GM18870 (cell line): ENCODE results near the gene CTNNBL1.
"Not testable (repeated sequence)": the region's sequence is repeated elsewhere in the genome, so short reads cannot be mapped to it uniquely, and the experiment has no call there.

Experiments used
- ATAC-seq: cut with Tn5 transposase; IDR thresholded peaks from one replicate; pipeline ENCODE4 v1.9.1; 2021; ENCODE audit warnings: moderate library complexity; ENCODE audit not compliant: unreplicated experiment

Gene CTNNBL1

DNA sequence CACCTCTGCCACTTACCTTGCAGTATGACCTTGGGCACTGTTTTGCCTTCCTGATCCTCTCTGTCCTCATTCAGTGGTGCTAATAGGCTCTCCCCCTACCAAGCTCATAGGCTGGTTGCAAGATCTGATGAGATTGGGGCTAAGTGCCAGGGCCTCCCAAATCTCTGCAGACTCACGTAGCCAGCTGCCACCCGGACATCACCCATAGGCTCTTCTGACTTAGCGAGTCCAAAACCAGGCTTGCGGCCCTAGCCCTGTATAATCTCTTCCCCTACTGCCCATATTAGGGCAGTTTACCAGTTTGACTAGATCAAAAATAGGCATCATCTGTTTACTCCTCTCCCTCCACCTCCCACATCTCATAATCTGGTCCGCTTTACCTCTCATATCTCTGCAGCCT is 154.9 kb downstream of the CTNNBL1 start:
- no peak for ATAC-seq

DNA sequence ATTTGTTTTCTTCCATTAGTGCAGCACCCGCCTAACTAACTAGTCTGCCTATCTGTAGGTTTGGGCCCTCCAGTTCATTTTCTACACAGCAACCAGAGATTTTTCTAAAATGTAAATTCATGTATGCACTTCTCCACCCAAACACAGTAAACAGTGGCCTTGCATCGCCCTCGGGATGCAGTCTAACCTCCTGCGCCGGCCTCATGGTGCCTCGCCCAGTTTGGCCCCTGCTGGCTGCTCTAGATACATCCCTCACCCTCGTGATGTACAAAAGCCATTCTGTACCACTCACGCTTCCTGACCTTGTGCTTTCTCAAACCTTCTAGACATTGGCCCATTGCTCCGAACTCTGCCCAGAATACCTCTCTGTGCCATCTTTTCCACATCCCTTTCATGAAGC is 155.3 kb downstream of the CTNNBL1 start:
- no peak for ATAC-seq

DNA sequence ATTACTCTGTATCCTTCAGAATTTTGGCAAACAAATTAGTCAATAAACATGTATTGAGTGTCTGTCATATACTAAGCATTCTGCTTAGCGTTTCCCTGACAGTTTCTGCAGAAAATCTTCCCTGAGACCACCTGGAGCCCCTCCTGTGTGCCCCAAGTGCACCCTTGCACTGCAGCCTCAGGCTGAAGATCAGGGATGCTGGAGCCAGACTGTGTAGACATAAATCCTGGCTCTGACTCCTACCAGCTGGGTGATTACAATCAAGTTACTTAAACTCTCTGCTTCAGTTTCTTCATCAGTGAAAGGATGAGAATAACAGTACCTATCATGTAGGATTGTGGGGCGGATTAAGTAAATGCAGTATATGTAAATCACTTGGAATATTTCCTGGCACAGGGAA is 155.7 kb downstream of the CTNNBL1 start:
- no peak for ATAC-seq

DNA sequence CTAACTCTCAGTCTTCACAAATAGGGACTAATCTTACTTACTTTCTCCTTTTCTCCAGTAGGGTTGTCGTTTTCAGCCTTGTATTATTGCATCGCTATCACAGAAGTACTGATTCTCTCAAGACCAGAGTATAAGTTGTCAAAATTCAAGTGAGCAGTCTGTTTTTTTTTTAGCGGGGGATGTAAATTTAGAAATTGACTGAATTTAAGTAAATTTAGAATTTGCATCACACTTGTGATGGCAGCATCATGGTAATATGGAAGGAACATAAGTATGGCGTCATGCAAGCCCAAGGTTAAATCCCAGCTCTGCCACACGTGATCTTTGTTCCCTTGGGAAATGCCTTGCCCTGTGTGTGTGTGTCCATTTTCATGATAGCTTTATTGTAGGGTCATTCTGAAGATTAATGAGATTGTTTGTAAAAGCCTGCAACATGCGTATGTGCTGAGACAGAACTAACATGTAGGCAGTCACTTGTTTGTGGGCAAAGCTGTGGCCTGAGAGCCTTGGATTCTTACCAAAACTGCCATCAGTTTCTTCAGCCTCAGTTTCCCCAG is 156.3 kb downstream of the CTNNBL1 start:
- ATAC-seq, result no peak

DNA sequence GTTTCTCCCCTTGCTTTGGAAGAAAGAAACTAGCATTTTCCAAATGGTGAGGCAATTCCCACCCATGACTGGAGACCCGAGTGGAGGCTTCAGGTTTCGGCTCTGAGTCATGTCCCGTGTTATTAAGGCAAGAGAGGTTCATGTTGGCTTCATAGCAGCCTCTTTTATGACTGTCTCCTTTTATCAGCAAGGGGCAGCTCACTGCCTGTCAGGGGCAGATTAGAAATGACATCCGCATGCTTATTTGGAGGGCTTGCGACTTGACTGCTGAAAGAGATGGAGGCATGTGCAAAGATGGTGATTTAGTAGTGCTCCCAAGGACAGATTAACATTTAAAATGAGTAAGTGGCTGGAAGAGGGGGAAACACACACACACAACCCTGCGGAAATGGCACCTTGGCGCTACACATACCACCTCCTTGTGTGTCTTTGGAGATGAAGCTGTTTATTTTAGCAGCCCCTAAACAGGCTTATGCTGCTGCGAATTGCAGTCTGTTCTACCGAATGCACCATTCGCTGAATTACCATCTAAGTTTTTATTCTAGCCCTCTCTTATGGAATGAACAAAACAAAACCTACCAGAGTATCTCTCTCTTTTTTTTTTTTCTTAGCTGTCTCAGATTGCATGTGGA is 157.0 kb downstream of the CTNNBL1 start:
- no peak for ATAC-seq

DNA sequence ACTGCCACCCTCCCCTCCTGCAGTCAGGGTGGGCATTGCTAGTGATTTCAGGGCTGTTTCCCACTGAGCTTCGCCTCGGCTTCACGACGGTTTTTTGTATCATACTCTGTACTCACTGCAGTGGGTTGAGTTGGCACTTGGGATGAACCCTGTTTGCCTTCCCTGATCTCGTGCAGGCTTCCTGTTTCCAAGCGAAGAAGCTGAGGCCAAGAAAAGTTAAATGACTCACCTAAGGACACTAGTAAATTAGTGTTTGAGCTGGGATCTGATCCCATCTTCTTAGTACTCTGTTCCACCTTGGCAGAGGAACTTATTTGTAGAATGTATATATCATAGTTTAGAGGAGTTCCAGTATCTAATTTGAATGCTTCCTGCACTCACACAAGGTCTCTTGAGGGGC is 158.8 kb downstream of the CTNNBL1 start:
- ATAC-seq, result no peak

DNA sequence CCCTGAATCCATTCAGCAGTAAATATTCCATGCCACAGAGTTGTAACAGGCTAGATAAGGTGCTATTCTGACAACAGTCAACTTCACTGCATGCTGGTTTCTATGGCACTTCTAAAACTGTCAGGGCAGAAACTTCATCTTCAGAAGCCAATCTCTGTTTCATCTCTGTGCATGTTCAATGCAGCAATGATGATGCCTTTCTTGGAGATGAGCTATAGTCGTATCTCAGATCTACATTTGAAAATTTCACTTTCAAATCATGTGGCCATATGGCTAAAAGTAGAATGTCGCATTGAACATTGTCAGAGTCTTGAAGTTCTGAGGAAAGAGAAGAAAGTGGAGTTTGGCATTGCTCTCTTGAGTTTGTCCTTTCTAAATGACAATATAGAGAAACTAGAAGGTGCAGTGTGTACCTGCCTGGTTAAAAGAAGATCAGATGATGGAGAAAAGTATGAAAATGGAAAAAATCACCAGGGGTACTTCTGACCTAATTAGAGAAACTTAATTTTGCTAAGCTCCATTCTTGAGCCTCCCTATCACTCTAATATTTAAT is 160.1 kb downstream of the CTNNBL1 start:
- ATAC-seq, result peak; percentile 72

DNA sequence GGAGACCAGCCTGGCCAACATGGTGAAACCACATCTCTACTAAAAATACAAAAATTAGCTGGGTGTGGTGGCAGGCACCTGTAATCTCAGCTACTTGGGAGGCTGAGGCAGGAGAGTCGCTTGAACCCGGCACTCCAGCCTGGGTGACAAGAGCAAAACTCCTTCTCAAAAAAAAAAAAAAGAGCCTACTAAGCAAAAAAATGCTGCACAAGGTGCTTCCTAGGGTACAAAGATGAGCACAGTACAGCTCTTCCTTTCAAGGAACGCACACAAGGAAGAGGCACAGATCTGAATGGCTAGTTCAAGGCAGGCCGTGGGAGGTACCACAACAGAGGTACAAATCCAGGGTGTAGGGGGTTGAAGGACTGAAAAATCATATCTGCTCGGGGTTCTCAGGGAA is 162.2 kb downstream of the CTNNBL1 start:
- not testable (repeated sequence) for ATAC-seq

DNA sequence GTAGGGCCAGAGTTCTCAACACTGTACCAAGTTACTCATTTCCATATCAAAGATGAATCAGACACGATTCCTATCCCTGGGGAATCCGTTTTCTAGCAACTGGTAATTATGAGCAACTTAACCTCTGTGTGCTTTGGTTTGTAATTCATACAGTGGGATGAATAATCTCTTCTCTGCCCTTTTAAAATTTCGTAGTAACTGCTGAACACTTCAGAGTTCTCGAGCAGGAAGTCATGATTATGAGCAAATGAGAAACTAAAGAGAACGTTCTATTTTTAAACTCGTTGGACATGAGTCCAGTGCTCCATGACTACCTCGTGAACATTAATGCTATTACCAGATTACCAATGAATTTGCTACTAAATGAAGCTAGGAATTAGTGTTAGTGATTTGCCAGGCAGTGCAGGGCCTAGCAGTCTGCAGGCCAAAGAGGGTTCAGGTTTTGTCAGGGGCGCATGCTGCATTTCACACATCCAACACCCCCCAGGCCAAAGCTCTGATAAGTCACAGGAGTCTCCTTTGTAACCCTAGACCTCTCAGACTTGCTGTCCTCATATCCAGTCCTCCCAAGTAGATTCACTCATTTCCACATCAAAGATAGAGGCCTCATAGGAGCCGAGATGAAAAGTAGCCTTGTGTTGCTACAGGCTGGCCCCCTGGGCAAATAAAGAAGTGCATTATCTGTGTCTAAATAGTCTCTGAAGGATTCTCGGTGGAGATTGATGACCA is 163.3 kb downstream of the CTNNBL1 start:
- ATAC-seq, result no peak

DNA sequence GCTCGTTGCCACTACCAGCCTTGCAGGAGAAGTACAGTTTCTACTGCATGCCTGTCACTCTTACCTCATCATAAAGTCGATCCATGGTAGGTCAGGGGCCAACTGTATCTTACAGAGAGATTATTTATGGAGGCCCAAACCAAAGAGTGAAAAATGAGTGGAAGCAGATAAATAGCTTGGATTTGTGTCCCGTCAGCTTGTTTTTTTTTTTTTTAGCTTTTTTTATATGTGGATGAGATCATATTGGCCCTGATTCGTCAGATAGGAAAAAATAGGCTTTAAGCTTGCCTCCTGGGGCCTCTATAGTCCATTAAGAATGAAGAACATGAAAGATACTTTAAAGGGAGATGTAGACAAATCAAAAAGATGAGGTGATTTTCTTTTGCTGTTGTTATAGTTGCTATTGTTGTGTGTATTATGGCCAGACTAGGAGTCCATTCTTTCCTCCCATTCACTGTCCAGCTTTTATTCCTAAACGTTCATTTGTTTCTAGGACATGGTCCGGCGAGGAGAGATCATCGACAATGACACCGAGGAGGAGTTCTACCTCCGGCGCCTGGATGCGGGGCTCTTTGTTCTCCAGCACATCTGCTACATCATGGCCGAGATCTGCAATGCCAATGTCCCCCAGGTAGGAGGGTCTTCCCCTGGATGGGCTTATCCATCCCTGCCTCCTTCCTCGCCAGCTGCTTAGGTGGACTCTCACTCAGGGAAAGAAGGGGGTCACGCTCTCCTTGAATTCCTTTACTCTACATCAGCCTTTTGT is 165.8 kb downstream of the CTNNBL1 start:
- ATAC-seq, result no peak

DNA sequence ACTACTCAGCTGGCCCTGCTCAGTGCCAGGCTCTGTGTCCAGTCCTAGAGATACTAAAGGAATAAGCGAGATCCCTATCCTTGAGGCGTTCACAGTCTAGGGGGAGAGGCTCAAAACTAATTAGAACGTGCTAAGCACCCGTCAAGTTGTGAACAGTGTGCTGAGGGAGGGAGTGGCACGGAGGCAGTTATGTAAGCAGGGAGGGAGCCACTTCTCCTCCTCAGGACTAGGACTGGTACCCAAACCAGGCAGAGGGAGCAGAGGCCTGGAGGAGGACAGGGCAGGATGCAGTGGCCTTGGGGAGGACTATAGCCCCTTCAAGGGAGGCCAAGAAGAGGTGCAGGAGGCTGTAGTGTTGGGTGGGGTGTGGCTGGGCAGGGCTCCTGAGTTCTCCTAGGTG is 169.5 kb downstream of the CTNNBL1 start:
- no peak for ATAC-seq

DNA sequence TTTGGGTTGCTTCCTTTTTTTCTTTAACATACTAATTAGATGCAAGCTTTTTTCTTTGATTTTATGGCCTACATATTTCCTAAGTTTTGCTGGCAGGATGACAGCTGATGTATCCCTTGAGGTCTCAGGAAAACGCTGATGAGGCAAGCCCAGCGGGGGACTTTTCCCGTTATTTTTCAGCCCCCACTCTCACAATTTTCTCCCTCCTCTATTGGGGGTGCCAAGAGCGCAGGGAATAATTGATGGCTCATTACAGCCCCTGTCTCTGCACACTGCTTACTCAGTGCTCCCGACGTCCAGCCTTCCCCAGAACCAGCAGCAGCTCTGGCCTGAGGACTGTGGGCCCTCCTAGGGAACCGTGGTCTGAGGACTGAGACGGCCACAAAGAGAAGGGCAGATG is 170.5 kb downstream of the CTNNBL1 start:
- ATAC-seq, result no peak

DNA sequence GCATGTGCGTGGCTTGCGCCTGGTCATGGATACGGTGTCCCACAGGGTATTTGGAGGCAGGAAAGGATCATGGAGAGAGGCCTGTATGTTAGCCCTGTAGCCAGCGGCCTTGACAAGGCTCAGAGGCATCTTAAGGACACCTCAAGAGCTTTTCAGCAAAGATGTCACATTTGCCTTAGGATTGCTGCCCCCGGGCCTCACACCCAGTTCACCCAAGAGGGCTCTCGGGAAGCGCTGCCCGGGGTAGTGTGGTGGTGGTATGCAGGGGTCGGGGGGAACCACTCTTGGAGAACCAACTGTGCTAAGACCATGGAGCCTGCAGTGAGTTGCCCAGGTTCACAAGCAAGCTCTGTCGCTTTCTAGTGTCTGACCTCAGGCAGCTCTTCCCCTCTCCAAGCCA is 172.2 kb downstream of the CTNNBL1 start:
- no peak for ATAC-seq

DNA sequence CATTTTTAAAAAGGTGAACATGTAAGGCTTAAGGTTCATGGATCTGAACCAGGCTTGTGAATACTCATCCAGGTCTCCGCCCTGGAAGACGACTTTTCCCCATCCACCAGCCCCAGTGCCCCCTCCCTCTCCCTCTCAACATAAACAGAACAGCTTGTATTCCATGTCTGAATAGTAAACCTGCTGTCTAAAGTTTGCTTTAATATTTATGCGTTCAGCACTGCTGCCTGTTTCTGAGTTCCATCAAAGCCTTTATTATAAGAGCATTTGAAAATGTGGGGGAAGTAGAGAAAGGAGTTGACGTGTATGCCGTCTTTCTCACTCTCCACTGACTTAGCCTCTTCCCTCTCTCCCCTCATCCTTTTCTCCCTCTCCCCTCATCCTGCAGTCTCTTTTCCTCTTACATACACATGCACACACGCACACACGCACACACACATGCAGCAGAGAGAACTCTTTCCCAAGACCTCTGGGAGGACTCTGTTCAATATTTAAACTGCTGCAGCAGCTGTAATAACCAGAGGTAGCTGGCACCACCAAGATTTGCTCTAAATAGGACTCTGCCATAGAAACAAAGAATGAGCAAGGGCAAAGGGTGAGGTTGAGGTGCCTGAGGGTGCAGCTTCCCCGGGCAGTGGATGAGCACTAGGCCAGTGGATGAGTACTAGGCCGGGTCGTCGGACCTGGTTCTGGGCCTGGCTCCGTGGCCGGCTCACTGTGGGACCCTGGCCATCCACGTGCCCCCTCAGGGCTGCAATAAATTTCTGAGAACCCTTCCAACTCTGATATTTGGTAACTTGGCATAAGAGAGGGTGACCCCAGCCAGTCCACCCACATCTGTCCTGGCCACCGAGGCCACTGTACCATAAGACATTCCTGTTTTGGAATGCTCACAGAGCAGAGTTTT is 173.7 kb downstream of the CTNNBL1 start:
- no peak for ATAC-seq

DNA sequence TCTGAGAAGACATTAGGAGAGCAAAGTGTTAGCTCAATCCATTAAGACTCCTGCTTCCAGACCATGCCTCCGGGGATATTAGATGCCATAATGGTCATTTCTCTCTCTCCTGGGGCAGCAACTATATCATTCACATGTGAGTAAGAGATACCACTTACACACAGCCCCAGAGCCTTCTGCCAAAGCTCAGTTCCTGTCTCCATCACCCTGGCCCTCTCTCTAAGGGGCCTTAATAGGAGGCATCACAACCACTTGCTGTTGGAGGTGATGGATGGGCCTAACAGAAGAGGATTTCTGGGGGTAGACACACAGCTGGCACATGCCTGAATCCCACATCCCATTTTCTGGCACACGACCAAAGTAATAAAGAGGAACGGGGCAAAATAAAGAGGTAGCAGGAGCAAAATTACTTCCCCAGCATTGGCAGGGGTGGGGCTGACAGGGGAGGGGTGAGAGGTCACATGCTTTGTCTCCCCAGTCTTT is 175.1 kb downstream of the CTNNBL1 start:
- no peak for ATAC-seq

DNA sequence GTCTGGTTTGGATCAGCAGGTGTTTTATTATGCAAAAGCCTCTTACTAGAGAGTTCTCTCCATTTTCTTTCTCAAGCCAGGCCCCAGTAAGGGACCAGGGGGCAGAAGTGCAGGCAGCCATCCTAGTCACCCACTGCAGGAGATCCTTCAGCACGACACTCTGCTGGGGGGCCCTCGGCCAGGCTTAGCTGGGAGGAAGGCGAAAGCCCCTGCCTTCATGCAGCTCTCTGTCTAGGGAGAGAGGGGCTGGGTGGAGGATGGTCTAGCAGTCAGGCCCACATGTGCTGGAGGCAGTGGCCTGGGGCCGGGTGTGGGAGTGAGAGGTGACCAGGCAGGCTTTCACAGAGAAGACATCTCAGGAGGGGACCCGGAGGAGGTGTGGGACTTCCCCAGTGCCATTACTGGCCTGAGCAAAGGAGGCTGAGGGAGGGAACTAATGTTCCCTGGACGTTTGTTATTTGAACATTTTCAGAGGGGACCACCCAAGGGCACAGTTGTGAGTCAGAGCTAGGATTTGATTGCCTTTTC is 175.6 kb downstream of the CTNNBL1 start:
- ATAC-seq, result no peak

DNA sequence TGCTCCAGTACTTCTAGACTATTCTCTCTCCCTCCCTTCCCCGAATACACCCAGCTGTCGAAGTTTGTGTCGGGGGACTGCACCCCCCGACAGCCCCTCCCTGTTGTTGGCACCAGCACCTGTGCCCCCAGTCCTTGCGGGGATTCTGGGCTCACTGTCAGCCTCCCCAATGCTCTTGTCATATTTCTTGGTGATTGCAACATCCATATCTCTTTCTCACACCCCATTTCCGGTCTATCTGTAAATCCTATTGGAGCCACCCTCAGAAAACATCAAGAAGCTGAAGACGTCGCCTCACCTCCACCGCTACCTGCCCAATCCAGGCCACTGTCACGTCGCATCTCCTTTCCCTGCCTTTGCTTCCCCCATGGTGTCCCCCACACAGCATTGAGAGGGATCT is 176.5 kb downstream of the CTNNBL1 start:
- ATAC-seq, result no peak

DNA sequence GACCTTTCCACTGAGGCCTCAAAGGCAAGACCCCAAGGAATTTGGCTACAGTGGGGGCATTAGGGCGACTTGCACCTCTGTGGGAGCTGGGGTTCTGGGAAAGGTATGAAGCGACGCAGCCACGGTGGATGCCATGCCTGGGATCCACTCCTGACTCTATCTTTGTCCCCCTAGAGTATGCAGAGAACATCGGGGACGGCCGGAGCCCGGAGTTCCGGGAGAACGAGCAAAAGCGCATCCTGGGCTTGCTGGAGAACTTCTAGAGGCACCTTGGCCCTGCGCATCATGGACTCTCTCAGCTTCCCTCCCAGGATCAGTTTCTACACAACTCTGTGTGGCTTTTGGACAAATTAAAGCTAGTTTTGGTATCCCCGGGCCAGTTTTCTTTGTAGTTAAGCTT is 177.9 kb downstream of the CTNNBL1 start:
- ATAC-seq, result no peak

DNA sequence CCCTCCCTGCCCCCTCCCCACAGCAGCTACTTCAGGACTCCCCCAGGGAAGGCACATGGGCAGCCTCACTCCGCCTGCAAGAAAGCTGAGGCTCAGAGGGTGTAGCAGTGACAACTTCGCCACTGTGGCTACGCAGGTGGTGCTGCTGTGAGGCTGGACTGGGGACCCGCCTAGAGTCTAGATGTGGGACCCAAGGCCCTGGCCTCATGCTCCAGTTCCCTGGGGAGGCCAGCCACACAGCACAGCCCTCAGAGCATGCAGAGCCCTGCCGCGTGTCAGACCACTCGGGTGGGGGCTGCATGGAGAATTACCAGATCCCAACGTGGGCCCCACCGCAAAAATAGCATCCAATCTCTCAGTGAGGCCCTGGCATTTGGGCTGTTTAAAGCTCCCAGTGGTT is 178.3 kb downstream of the CTNNBL1 start:
- no peak for ATAC-seq

DNA sequence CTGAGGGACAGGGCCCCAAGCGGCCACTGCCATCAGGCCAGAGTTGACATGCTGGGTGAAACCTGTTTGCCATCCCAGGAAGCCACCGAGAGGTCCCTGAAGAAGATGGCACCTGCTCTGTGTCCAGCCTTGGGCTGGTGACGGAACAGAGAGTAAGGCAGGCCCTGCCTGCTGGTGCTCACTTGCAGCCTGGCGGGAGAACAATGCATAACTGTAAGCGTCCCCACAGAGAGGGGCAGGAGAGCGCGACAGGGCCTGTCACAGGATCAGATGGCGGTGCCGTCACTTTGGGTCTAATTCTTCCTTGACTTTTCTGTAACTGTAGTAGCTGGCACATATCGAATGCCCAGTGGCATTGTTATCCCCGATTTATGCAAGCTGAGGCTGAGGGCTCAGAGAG is 180.1 kb downstream of the CTNNBL1 start:
- ATAC-seq, result no peak
